ENCODE results near the gene NELFB.

The NELFB gene

GRCh38 chr9:137224830-137225694 lies 30.1 kb upstream of the NELFB start, which contains the start of gene CYSRT1:
CYSRT1 (plus strand) TSS chr9:137225174; CDS start chr9:137225622, 448 bp downstream.
- no peak for DNase-seq

DNA sequence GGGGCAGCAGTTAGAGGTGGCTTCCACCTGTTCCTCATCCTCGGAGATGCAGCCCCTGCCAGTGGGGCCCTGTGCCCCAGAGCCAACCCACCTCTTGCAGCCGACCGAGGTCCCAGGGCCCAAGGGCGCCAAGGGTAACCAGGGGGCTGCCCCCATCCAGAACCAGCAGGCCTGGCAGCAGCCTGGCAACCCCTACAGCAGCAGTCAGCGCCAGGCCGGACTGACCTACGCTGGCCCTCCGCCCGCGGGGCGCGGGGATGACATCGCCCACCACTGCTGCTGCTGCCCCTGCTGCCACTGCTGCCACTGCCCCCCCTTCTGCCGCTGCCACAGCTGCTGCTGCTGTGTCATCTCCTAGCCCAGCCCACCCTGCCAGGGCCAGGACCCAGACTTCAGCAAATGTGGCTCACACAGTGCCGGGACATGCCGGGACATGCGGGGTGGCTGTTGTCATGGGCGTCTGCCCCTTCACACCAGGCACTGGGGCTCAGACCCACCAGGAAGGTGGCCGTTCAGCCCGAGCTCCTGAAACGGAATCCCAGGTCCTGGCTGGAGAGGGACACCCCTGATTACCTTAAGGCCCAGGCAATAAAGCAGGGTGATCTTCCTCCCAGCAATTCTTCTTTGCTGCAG lies 29.3 kb upstream of the NELFB start:
- DNase-seq = no peak

- DNase-seq = no peak
Measured at GRCh38 chr9:137226338-137227053, 28.6 kb upstream of the NELFB start.

DNA sequence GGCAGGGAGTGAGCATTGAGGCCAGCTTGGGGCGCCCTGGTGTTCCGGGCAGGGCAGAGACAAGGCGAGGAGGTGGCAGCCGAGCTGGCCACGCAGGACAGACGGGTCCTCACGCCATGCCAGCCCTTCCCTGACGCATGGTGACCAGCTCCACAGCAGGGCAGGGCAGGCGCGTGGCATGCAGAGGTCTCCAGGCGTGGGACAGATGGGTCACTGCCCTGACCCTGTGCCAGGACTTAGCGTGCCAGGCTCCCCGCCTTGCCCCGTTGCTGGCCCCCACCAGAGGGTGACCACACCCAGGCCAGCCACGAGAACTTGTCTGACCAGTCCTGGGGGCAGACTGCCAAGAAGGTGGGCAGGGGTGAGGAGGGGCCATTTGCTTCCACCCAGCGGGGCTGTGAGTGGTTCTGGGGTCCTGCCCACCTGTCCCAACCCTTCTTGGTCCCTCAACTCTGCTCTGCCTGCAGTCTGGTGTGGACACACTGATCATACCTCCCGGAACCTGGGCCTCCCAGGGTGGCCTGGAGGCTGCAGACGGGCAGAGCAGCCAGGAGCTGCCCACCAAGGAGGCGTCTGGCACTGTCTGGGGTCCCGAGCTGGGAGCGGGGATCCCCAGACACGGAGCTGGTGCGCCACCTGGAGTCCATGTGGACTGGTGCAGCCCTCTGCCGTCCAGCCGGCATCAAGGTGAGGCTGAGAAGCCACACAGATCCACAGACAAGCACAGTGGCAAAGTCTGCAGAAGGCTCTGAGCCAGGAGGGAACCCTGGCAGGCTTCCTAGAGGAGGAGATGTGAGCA lies 27.9 kb upstream of the NELFB start, which contains the start of gene RNF224:
Gene RNF224, plus strand, starts transcription at position 449 of the 799 bp plus-strand sequence. CDS start 834 bp downstream, outside the sequence.
- peak; percentile 85 for DNase-seq

DNA sequence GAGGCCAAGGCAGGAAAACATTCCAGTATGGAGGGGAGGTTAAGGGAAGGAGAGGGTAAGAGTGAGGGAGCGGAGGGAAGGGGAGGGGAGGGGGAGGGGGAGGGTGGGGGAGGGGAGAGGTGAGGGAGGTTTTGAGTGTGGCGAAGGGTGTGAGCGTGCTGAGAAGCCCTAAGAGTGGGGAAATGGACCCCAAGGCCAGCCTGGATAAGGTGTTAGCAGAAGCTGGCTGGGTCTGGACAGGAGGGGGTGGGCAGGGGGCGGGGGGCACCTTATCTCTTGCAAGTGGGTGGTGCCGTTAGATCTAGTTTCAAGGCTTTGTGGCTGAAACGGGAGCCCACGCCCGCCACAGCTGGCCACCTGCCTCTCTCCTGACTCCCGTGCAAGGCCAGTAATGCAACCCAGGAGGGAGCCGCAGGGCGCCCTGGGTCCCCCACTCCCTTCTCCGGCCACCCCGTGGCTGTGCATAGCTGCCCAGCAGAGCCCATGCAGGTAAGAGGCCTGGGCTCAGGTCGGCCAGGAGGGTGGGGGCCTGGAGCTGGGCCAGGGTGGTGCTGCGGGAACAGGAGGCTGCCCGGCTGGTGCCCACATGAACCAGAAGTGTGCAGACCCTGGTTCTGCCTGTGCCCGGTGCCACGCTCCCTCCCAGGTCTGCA lies 27.1 kb upstream of the NELFB start:
- DNase-seq = no peak

DNA sequence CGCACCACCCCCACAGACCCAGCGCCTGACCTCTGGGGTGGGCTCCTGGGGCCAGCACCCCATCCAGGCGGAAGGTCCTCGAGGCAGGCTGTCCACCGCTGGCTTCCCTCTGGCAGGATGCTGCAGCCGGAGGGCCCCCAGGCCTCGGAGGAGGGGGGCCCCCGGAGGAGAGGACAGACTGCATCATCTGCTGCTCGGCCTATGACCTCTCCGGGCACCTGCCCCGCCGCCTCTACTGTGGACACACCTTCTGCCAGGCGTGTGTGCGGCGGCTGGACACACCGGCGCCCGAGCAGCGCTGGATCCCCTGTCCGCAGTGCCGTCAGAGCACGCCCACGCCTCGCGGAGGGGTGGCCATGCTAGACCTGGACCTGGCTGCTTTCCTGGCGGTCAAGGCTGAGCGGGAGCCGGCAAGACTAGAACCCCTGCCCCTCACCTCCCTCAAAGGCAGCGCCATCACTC lies 26.6 kb upstream of the NELFB start:
- DNase-seq = no peak

DNA sequence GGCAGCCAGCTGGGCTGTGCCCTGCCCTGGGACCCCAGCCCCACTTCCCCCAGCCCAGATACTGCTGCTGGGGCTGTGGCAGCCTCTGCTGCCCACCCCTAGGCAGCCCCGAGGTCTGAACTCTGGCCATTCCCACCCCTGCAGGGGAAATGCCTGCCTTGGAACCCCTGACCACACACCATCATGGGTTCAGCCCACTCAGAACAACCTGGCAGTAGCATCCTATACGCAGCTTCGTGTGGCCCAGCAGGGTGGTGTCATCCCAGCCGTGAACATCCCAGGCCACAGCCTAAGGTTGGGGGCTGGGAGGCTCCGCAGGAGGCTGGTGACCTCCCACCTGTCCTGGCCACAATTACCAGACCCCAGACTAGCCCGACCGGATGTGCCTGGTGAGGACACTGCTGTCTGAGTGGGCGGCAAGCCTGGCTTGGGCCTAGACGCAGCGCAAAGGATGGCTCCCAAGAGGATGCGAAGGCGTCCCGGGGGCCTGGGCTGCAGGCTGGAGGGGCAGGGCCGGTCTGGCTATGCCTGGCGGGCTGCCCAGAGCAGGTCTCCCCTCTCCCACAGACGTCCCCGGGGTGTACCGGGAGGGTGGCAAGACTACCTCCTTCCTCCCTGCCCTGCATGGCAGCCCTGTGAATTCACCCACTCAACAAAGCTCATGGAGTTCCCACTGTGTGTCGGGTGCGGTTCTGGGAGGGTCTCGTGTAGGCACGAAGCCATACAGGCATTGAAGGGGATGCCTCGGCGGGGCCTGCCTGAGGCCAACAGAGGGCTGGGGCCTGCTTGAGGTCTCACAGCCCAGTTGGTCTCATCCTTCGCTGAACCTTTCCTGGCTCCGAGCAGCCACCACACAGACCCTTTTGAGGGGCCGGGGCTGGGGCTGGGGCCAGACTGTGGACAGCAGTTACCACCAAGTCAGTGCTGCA lies 25.9 kb upstream of the NELFB start:
- no peak for DNase-seq

- DNase-seq = no peak
Measured at GRCh38 chr9:137229903-137230704, 25.0 kb upstream of the NELFB start.

- DNase-seq = no peak
Measured at GRCh38 chr9:137230705-137231371, 24.3 kb upstream of the NELFB start, which contains the start of gene SLC34A3. SLC34A3 (plus strand) TSS chr9:137230901; CDS start chr9:137231703, 802 bp downstream.

GRCh38 chr9:137231372-137232039 lies 23.6 kb upstream of the NELFB start:
- no peak for DNase-seq

GRCh38 chr9:137232101-137232500 lies 23.0 kb upstream of the NELFB start:
- DNase-seq = no peak

- DNase-seq = no peak
Measured at GRCh38 chr9:137232510-137232909, 22.6 kb upstream of the NELFB start.

GRCh38 chr9:137233143-137233980 lies 21.8 kb upstream of the NELFB start:
- no peak for DNase-seq

- DNase-seq = no peak
Measured at GRCh38 chr9:137234055-137234697, 21.0 kb upstream of the NELFB start.

DNA sequence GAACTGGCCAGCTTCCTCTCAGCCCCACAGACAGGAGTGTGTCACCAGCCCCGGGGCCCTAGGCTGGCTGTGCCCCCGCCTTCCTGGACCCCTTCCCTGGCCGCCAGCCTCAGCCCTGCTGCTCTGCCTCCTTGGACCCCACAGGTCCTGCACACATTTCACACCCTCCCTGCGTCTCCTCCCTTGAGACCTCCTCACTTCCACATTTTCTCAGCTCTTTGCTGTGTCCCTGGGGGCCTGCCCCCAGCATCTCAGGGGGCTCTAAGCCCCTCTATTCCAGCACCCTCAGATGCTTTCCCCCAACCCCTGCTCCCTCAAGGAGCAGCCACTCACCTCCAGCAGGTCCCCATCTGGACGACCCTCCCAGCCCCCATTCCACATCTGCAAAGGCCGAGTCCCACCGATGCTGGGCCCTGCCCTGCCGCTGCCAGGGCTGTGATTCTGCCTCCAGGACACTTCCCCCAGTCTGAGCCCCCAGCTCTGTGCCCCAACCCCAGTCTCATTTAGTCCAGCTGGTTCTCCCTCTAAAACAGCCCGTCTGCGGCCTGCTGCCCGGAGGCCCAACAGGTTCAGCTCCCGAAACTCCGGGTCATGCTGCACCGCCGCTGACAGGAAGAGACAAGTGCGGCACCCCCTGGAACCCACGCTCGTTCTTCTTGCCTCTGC lies 20.2 kb upstream of the NELFB start:
- DNase-seq = no peak

GRCh38 chr9:137235424-137236237 lies 19.5 kb upstream of the NELFB start:
- no peak for DNase-seq
